ENCODE measurements around the gene F10.

DNA sequence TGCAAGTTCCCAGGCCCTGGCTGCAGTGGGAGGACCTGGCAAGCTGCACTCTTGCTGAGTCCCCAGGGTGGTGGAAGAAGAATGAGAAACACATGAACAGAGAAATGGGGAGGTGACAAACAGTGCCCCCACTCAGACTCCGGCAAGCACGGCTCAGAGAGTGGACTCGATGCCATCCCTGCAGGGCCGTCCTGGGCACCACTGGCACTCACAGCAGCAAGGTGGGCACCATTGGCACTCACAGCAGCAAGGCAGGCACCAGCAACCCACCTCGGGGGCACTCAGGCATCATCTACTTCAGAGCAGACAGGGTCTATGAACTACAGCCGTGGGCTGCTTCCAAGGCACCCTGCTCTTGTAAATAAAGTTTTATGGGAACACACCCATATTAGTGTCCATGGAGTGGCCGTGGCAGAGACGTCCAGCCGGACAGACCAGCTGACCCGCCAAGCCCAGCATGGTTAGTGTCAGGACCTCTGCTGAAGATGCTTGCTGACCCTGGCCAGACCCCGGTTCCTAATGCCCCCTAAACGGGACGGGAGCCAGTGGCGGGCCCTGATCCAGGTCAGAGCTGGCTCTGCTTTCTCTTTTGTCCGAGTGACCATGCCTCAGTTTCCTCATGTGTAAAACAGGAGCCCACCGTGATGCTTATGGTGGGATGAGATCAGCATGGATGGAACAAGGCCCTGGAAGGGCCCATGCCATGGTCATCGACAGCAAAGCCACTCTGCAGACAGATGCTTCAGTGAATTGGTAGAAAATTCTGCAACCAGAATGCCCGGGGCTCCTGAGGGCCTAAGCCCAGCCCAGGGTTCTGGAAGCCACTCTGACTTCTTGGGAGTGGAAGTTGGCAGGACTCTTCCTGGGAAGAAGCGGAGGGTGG, 2.1 kb upstream of the F10 start:
- TF ChIP-seq, protein P1, sequence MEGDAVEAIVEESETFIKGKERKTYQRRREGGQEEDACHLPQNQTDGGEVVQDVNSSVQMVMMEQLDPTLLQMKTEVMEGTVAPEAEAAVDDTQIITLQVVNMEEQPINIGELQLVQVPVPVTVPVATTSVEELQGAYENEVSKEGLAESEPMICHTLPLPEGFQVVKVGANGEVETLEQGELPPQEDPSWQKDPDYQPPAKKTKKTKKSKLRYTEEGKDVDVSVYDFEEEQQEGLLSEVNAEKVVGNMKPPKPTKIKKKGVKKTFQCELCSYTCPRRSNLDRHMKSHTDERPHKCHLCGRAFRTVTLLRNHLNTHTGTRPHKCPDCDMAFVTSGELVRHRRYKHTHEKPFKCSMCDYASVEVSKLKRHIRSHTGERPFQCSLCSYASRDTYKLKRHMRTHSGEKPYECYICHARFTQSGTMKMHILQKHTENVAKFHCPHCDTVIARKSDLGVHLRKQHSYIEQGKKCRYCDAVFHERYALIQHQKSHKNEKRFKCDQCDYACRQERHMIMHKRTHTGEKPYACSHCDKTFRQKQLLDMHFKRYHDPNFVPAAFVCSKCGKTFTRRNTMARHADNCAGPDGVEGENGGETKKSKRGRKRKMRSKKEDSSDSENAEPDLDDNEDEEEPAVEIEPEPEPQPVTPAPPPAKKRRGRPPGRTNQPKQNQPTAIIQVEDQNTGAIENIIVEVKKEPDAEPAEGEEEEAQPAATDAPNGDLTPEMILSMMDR (IDR thresholded peaks at IDR 0.05 in 8 of 11, conservative IDR thresholded peaks at IDR 0.05 in 3 of 11), result no peak
- no peak for TF ChIP-seq POLR2A (IDR thresholded peaks at IDR 0.05)
